Measurements from ENCODE around the gene CSHL1.

CSHL1 gene

GRCh38 chr17:63933598-63933997, 22.5 kb upstream of the CSHL1 start:
- peaks cover 45% of the 10 kb centered on the region for H3K4me1 ChIP-seq (ENCODE audit: low read length)
- H3K4me3 ChIP-seq (ENCODE audit: low read length): no peak overlapping the region; the same call in 1 of the 2 replicates

GRCh38 chr17:63932721-63933120, 21.7 kb upstream of the CSHL1 start:
- no peaks in the 10 kb centered on the region; the same call in 1 of the 2 replicates for H3K9me3 ChIP-seq (ENCODE audit: insufficient read depth, low read length)
- peak overlapping the region; percentile 91 for H3K4me2 ChIP-seq (ENCODE audit: low read length)
- H3K9ac ChIP-seq (ENCODE audit: low read length): peak overlapping the region; percentile 86
- peak overlapping the region; percentile 82 for H3K4me3 ChIP-seq (ENCODE audit: low read length)
- TF ChIP-seq CTCF (IDR thresholded peaks at IDR 0.05; ENCODE audit: low read depth, low read length) (peak; percentile 8; the same call in 1 of the 2 replicates), EZH2phosphoT487 (IDR thresholded peaks at IDR 0.05; ENCODE audit: low read depth) (no peak)
- peaks cover 16% of the 10 kb centered on the region; the same call in 1 of the 2 replicates for H4K20me1 ChIP-seq (ENCODE audit: insufficient read depth, low read length)
- H3K4me1 ChIP-seq (ENCODE audit: low read length): peaks cover 54% of the 10 kb centered on the region
- H3K36me3 ChIP-seq (replicated peaks; ENCODE audit: low read depth, low read length): peaks cover 33% of the 10 kb centered on the region
- peak overlapping the region; percentile 77 for H3K27ac ChIP-seq (ENCODE audit: low read length)
- no peak overlapping the region; the same call in 1 of the 2 replicates for H2AFZ ChIP-seq (ENCODE audit: low read depth, low read length)
- peaks cover 31% of the 10 kb centered on the region for H3K79me2 ChIP-seq (ENCODE audit: low read length)
- H3K27me3 ChIP-seq (ENCODE audit: low read depth, low read length): peaks cover 5% of the 10 kb centered on the region; the same call in 1 of the 2 replicates

More at GRCh38 chr17:63933598-63933997, 22.5 kb upstream of the CSHL1 start:
- Histone ChIP-seq H3K27me3 (ENCODE audit: low read depth, low read length) (peaks cover 5% of the 10 kb centered on the region; the same call in 1 of the 2 replicates), H3K4me2 (ENCODE audit: low read length) (peak overlapping the region; percentile 91), H4K20me1 (ENCODE audit: insufficient read depth, low read length) (peaks cover 16% of the 10 kb centered on the region; the same call in 1 of the 2 replicates), H3K36me3 (replicated peaks; ENCODE audit: low read depth, low read length) (peaks cover 24% of the 10 kb centered on the region), H3K79me2 (ENCODE audit: low read length) (peaks cover 31% of the 10 kb centered on the region), H3K9me3 (ENCODE audit: insufficient read depth, low read length) (no peaks in the 10 kb centered on the region), H3K9ac (ENCODE audit: low read length) (no peak overlapping the region), H3K27ac (ENCODE audit: low read length) (no peak overlapping the region), H2AFZ (ENCODE audit: low read depth, low read length) (no peak overlapping the region)
- TF ChIP-seq EZH2phosphoT487 (IDR thresholded peaks at IDR 0.05; ENCODE audit: low read depth) (no peak), CTCF (IDR thresholded peaks at IDR 0.05; ENCODE audit: low read depth, low read length) (no peak)

GRCh38 chr17:63931981-63932561, 21.0 kb upstream of the CSHL1 start, which contains the start of gene CD79B:
Gene CD79B, minus strand, starts transcription at chr17:63932331. Its CDS starts 70 bp downstream, at chr17:63932261.
- Histone ChIP-seq H3K27ac (ENCODE audit: low read length) (peak within 1 kb of the TSS; percentile 77), H3K4me1 (ENCODE audit: low read length) (peaks cover 59% of the 10 kb centered on the region)

GRCh38 chr17:63930951-63931575, 20.0 kb upstream of the CSHL1 start:
- no peaks in the 10 kb centered on the region; the same call in 1 of the 2 replicates for H3K9me3 ChIP-seq (ENCODE audit: insufficient read depth, low read length)
- H3K27ac ChIP-seq (ENCODE audit: low read length): peak overlapping the region; percentile 77
- TF ChIP-seq EZH2phosphoT487 (IDR thresholded peaks at IDR 0.05; ENCODE audit: low read depth): no peak
- no peak for TF ChIP-seq CTCF (IDR thresholded peaks at IDR 0.05; ENCODE audit: low read depth, low read length)
- H2AFZ ChIP-seq (ENCODE audit: low read depth, low read length): no peak overlapping the region
- peaks cover 31% of the 10 kb centered on the region for H3K79me2 ChIP-seq (ENCODE audit: low read length)
- peaks cover 67% of the 10 kb centered on the region for H3K4me1 ChIP-seq (ENCODE audit: low read length)
- peaks cover under 1% of the 10 kb centered on the region; the same call in 1 of the 2 replicates for H3K27me3 ChIP-seq (ENCODE audit: low read depth, low read length)
- peaks cover 16% of the 10 kb centered on the region; the same call in 1 of the 2 replicates for H4K20me1 ChIP-seq (ENCODE audit: insufficient read depth, low read length)
- H3K9ac ChIP-seq (ENCODE audit: low read length): peak overlapping the region; percentile 86
- H3K4me3 ChIP-seq (ENCODE audit: low read length): peak overlapping the region; percentile 82
- H3K4me2 ChIP-seq (ENCODE audit: low read length): peak overlapping the region; percentile 91
- H3K36me3 ChIP-seq (replicated peaks; ENCODE audit: low read depth, low read length): peaks cover 38% of the 10 kb centered on the region

More at GRCh38 chr17:63931981-63932561, 21.0 kb upstream of the CSHL1 start, which contains the start of gene CD79B:
- peaks cover 34% of the 10 kb centered on the region for H3K36me3 ChIP-seq (replicated peaks; ENCODE audit: low read depth, low read length)
- H3K4me2 ChIP-seq (ENCODE audit: low read length): peak within 1 kb of the TSS; percentile 91
- peaks cover 16% of the 10 kb centered on the region; the same call in 1 of the 2 replicates for H4K20me1 ChIP-seq (ENCODE audit: insufficient read depth, low read length)
- H3K4me3 ChIP-seq (ENCODE audit: low read length): peak within 1 kb of the TSS; percentile 82
- H3K27me3 ChIP-seq (ENCODE audit: low read depth, low read length): peaks cover 5% of the 10 kb centered on the region; the same call in 1 of the 2 replicates
- H3K9ac ChIP-seq (ENCODE audit: low read length): peak within 1 kb of the TSS; percentile 86
- H3K79me2 ChIP-seq (ENCODE audit: low read length): peaks cover 31% of the 10 kb centered on the region
- H2AFZ ChIP-seq (ENCODE audit: low read depth, low read length): no peak within 1 kb of the TSS; the same call in 1 of the 2 replicates
- no peaks in the 10 kb centered on the region; the same call in 1 of the 2 replicates for H3K9me3 ChIP-seq (ENCODE audit: insufficient read depth, low read length)
- no peak for TF ChIP-seq EZH2phosphoT487 (IDR thresholded peaks at IDR 0.05; ENCODE audit: low read depth)

All from OCI-LY3 (cell line).